Stimulated activated CD8-positive, alpha-beta memory T cell treated with anti-CD3 and anti-CD28 coated beads, Interleukin-7, amount 100 ng/mL, for 4 hours (primary cell): ENCODE results near the gene HIVEP3.
A peak's percentile ranks its signal among the peaks of the same experiment; 100 is the strongest.

Source experiments
- DNase-seq, 2 donors: peaks; one replicate each; pipeline ENCODE4 v3.0.0-alpha.2; 2020; ENCODE audit warnings: low read depth in 2 of 2

Gene HIVEP3

DNA sequence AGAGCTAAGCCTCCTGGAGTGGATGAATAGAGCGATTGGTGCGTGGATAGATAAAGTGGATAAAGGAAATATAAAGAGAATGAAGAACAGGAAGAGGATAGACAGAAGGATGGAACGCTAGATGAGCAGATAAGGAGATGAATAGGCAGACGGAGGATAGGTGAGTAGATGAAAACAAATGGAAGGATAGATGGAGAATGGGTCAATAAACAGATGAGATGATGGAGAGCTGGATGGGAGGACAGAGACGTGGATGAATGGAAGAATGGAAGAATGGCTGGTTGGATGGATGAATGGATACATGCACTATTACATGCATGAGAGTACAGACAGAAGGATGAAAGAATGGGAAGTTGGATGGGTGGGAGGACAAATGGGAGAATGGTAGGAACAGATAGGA is 399.1 kb downstream of the HIVEP3 start:
- no peak for DNase-seq

DNA sequence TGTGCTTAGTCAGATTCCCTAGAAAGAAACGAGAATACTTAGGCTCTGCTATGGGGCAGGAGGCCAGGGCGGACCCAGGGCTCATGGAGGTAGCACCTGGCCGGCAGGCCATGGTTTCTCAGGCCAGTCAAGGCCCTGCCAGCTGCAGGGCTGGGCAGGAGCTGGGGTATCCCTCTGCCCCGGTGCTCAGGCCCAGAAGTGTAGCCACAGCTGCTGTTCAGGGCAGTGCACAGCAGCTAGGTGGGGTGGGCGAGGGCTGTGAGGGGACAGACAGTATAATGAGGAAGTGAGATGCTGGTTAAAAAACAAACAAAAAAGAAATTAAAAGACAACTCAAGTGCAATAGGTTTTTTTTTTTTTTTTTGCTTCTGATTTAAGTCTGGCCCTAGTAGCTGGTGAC is 400.3 kb downstream of the HIVEP3 start:
- DNase-seq, result no peak

DNA sequence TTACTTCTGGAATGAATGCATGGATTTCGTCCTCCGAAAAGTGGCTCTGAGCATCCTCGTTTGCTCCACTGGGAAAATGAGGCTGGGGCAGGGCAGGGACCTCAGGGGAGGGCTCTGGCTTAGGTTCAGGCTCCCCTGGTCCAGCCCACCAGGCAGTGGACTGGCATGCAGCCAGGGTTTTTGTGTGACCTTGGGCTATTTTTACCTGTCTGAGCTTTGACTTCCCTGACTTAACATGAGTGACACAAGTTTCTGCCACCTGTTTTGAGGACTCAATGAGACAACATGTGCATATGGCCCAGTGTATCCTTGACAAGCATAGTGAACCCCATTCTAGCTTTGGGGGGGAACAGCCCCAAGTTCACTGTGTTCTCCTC is 401.7 kb downstream of the HIVEP3 start:
- no peak for DNase-seq

DNA sequence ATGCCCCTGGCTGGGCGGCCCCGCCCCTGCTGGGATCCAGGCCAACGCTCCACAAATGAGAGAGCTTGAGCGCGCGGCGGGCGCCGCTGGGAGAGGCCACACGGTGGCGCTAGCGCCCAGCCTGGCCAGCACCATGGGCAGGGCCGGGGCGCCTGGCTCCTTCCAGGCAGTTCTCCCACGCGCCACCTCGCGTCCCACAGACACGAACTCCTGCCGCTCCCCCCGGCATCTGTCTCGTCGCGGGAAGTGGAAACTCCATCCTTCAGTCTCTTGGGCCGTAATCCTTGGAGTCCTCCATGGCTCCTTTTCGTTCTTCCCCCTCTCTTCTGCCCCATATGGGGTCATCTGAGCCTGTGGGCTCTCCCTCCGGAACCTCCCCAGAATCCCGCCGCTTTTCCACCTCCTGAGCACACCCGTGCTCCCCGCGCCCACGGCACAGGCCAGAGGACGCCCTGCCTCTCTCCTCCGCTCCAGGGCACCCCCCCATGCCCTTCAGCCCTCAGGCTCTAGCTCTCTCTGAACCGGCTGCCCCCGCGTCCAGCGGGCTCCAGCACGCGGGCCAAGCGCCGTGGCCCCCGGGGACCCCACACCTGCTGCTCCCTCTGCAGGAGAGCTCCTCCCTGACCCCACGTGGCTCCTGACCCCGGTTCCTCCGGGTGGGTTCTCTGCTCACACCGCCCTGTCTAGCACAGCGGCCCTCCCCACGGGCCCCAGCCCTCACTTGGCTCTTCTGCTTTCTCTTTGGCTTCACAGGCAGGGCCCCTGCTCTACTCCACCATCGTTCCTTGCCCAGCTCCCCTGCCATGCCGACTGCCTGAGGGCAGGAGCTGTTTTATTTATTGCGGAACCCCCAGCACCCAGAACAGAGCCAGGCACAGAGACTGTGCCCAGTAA is 402.3 kb downstream of the HIVEP3 start:
- peak; percentile 9 to 41 for DNase-seq

DNA sequence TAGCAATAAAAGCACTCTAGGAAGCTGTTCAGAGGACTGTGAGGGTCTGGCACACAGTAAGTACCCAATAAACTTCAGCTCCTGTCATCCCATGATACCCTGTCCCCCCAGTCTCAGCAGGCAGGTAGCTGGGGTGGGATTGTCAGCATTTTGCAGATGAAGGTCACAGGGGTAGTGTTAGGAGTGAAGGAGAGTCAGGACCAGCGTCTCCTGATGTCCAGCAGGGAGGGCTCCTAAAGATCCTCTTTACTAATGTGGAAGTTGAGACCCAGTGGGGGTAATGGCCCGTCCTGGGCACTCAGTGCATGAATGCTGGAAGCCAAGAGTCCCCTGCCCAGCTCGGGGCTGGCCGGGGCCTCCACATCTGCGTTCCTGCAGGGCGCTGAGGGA is 402.9 kb downstream of the HIVEP3 start:
- DNase-seq, result no peak

DNA sequence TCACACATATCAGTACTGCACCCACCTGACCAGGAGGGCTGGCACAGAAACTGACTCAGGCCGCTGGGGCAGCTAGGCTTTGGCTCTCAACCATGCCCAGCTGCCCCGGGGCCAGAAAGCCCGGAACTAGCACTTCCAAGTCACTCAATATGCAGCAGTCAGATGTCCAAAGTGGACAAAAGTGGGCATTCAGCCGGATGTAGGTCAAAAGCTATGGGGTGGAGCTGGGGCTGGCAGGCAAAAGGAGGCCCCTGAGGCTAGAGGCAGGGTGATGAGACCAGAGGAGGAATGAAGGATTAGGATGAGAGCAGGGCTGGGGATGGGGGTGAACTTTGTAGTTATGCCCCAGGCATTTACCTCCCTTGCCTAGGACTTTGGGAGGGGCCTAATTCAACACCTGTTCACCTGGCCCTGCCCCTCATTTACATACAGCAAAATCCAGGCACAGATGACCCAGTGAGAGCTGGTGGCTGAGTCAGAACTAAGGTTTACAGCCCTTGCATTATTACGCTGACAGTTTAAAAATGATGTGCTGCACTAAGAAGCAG is 403.5 kb downstream of the HIVEP3 start:
- no peak for DNase-seq

DNA sequence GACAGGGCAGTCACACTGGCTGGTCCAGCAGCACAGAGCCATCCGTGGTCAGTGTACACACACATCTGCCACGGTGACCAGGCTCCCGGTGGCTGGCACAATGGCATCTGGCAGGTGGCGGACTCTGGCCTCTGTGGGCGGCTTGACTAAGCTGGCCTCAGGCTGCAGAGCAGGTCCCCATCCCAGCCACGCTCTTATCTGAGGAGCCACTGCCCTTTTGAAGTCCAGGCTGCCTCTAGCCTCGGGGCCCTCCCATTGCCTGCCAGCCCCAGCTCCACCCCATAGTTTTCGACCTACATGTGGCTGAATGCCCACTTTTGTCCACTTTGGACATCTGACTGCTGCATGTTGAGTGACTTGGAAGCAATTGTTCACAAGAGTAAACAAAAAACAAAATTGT is 404.3 kb downstream of the HIVEP3 start:
- no peak for DNase-seq

DNA sequence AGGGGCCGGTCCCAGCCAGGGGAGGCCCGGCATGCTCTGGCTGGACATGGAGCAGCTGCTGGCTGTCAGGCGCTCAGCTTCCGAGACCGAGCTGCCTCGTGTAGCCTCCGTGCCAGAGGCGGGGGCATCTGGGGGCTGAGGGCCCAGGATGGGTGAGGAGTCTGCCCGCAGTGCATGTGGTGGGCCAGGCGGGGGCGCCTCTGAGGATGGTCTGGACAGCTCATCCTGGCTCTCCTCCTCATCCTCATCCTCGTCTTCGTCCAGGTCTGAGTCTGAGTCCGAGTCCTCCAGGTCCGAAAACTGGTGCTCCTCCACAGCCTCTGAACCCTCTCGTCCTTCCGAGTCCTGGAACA is 405.4 kb downstream of the HIVEP3 start:
- no peak for DNase-seq

DNA sequence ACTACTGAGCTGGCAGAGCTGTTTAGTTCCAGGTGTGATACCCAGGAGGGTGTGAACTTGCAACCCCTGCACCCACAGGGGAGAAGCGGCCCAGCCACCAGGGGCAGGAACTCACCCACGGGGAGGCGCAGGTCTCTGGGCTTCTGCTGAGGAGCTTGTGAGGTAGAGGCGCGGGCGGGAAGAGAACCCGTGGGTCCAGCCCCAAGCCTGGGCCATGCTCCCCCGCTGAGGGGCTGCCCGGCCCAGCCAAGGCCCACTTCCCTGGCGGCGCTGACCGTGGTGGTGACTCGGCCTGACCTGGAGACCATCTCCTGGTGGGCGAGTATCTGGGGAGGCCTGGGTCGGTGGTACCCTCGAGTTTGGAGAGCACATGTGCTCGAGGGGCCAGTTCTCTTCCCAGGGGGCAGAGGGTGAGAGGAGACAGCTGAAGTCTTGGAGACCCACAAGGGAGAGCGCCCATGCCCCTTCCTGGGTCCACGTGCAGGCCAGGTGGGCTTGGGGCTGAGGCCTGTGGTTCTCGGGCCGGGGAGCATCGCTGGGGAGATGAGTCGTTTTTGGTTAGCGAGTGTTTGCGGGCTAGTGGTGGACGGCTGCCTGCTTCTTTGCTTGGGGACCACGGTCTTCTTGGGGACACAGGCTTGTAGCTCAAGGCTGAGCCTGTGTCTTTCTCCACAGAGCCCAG is 405.9 kb downstream of the HIVEP3 start:
- DNase-seq, result no peak

DNA sequence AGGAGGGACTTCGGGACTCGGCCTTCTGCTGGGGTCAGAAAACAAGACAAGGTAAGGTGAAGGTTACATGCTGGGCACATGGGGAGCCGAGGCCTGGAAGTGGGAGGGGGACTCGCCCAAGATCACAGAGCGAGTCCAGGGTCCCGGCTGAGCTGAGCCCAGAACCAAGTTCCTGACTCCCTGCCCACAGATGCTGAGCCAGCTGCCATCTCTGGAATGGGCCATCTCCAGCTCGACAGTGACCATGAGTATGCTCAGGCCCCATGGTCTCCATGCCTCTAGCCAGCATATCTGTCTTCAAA is 407.5 kb downstream of the HIVEP3 start:
- no peak for DNase-seq

DNA sequence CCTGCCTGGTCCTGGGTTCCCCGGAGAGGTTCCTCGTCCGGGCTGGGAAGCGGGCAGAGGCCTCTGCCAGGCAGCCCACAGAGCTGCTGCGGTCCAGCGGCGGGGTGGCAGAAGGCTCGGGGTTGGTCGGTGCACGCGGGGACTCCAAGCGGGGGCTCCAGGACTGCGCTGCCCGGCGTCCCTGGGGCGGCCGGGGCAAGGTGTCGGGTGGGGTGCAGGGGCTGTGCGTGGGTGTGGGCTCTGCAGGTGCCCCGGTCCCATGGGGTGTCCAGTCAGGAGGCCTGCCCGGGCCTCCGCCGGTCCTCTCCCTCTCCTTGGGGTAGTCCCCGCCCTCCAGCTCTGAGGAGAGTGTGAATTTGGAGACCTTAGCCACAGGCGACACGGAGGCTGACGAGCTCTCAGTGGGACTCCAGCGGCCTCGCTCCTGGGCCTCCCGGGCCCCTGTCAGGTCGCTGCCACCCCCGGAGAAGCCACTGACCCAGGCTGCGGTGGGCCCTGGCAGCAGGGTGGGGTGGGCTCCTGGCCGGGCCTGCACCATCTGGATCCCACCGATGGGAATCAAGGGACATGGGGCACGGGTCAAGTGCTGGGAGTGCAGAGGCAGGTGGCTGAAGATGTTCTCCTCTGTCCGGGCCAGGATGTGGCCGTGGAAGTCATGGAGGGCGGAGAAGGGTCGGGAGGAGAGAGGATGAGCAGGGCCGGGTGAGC is 408.0 kb downstream of the HIVEP3 start:
- no peak for DNase-seq

DNA sequence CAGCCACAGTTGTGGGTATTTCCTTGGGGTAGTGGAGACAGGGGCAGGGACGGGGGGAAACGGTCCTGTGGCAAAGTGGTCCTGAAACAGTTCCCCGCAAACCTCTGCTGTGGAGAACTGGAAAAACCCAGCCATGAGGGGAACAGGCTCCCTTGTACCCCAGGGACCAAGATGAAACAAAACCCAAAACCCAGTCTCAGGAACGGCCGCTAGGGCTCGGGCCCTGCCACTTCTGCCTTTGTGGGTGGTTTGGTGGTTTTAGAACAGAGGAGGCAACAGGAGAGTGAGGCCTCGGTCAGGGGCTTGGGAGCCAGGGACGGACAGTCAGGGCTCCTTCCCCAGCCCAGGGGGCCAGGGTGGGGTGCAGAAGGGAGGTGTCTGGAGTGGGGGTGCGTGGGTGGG is 409.5 kb downstream of the HIVEP3 start:
- DNase-seq, result no peak

DNA sequence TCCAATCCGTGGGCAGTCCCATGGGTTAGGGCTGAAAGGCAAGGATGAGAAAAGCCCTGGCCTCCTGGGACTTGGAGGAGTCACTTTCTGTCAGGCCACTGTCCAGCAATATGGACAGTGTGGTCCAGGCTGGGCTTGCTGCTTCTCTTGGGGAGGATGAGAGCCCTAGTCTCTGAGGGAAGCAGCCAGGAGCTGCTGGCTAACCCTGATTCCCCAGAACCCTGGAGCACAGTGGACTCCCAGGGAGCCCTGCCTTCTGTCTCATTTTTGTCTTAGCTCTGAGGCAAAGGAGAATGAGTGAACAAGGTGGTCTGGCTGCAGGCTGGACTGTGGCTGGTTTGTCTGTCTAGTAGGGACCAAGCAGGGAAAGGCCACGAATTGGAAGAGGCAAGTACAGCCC is 410.4 kb downstream of the HIVEP3 start:
- DNase-seq, result no peak

DNA sequence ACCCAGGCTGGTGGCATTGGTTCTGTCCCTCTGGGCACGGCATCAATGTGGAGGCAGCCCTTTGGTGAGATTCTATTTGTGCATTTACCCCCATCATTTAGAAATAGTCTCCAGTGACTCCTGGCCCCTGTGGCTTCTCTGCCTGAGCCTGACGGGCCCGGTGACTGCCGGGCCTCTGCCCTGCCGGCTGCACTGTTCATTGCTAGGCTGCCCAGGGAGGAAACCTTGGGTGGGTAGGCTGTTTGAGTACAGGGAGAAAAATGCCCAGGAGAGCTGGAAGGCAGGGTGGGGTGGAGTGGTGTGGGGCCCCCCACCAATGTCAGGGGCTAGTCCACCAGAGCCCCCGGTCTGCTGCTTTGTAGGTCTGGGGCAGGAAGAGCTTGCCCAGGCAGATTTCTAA is 410.9 kb downstream of the HIVEP3 start:
- DNase-seq, result no peak

DNA sequence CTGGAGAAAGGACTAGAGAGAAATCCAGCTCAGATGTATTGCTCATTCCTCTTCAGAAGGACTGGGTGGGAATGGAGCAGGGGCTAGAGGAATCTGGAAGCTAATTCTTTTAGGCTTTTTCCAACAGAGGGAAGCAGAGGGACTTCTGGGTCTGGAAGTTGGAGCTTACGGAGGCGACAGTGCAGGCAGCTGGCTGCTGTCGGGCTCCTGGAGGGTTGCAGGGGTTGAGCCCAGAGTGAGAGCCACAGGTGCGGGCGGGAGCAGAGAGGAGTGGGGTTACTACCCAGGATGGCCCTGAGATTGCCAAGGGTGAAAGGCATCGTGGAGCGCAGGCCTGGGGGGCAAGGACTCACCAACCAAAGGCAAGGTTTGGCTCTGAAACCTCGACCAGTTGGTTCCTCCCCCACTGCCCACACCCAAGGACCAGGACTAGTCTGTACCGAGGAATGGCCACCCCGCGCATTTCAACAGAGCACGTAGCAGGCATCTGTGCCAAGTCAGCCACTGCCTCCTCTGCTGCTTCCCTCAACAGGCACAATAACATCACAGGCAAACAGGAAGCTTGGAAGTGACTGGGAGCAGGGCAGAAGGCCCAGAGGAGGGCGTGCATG is 411.5 kb downstream of the HIVEP3 start:
- no peak for DNase-seq

DNA sequence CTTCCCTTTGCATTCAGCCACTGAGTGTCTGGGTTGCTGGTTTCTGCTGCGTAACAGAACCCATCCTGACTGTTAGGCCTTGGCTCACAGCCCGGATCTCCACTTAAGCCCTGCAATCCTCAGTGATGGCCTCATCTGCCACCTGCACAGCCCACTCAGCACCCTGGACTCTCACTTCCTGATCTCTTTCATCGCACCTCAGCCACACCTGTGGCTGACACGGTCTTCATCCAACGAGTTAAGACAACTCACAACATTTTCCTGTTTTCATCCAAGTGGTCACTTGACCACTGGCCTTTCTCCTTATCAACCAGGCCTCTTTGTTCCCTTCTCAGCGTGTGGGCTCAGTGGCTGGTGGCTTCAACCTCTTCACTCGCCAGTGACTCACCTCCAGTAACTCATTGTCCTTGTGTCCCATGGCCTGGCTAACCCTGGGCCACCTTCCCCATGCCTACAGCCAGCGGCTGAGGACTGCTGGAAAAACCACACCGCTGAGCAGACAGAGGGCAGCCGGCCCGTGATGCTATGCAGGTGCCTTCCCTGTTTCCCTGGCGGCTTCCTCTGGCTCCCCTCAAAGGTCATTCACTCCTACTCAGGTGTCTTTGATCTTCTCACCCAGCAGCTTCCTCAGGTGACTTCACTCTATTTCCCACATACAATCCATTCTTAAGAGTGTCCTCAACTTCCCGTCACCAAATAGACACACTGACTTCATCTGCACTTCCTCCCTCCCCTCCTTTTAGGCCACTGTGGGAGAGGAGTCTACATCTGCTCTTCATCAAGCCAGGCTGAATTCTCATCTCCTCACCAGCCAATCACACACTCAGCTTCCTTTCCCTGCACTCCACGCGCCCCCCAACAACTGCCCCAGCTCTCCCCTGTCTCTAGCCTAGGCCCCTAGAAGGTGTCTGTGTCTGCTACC is 414.3 kb downstream of the HIVEP3 start:
- DNase-seq, result no peak

DNA sequence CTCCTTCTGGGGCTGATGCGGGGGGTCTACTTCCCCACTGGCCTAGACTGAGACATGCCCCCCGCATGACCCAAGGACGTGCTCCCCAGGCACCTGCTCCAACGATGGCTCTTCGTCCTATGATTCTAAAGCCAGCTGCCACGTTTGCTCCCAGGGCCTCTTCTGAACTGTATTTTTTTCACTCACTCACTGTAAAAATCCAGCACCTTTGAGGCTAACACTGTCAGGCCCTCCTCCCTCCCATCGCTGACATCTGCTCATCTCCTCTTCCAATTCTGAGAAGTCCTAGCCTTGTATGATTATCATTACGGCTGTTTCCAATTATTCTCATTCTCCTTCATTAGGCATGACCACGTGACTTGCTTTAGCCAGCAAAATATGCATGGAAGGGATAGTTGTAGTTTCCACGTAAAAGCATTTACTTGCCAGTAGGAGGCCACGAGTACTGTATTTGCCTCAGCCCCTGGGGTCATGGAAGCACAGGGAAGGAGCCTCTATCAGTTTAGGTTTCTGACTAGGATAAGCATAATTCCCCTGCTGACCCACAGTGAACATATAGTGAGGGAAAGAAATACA is 415.1 kb downstream of the HIVEP3 start:
- no peak for DNase-seq

DNA sequence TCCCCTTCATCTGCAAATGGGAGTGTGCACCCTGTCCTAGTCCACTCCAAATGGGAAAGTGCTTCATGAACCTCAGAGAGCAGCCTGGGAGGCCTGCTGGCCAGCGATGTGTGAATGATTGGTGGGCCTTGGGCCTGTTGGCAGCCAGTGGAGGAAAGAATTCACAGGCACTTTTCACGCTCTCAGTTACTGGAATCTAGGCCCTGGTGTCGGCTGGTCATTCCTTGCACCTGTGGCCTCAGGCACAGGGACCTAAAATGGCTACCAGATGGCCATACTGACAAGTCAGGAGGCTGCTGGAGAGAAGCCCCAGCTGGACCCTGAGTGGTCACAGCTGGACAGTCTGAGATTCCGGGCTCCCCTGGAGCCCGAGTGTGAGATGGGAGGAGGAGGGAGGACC is 415.8 kb downstream of the HIVEP3 start:
- no peak for DNase-seq

DNA sequence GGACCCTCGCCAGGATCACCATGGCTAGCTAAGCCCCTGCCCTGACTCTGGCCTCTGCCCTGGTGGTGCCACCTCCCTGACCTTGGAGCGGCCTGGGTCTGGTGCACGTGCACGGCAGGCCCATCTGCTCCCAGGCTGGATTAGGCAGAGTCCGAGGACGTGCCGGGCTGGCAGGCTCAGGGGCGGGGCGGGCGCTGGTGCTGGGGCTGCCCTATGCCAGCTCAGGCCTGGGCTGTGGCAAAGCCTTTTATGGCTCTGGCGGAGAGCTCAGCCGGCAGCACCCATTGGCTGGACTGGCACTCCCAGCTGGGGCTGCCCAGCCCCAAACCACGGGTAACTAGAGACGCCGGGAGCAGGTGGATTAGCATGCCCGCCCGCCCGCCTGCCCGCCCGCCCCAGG is 417.1 kb downstream of the HIVEP3 start:
- no peak for DNase-seq

DNA sequence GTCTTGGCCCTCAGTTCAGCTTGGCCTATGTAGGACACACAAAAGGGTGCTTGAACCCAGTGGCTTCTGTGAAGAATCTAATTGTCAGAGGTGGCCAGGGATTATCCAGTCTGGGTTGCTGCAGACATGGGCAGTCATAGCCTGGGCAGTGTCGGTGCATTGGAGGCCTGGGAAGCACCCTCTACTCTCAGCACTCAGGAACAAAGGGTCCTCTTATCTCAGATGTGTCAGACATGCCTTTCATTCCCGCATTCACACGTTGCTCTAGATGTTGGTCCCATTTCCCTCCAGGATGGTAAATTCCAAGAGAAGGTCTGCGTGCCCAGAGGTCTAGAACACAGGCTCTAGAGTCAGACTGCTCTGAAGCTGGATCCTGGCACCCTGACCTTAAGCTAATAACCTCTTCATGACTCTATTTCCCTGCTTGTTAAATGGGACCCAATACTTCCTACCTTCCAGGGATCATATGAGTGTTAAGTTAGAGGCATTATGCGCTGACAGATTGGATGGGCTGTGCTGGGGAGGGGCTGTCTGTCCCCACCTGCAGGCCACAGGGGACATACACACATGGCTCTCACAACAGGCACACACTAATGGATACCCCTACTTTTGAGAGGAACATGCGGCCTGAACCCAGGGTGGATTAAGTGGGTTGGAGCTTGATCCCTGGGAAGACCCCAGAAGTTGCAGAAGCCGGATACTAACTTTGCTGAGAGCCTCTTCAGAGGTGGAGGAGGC is 417.8 kb downstream of the HIVEP3 start:
- DNase-seq, result no peak
